ENCODE results near the gene TMEM134. TPM values are rescaled to one million over a fixed set of nuclear protein-coding genes. Genes with fewer than 3 reads are reported as not detected.

The TMEM134 gene
- total and polyA plus RNA-seq, 7 donors = 54.6 to 137 (median 96.1) TPM

- H3K9me3 ChIP-seq = no peaks in the 10 kb centered on the region
- H3K4me3 ChIP-seq = no peak overlapping the region
- 96 to 97% methylated on average over 12 of the region's 12 CpGs for WGBS, 2 donors
- H3K27me3 ChIP-seq = peaks cover 0 to under 1% (median 0%) of the 10 kb centered on the region in 3 donors
- no peak for TF ChIP-seq POLR2AphosphoS5 (IDR thresholded peaks at IDR 0.05)
- no peak for TF ChIP-seq POLR2A (IDR thresholded peaks at IDR 0.05)
- TF ChIP-seq EP300 (IDR thresholded peaks at IDR 0.05) = no peak
- TF ChIP-seq, protein P1, sequence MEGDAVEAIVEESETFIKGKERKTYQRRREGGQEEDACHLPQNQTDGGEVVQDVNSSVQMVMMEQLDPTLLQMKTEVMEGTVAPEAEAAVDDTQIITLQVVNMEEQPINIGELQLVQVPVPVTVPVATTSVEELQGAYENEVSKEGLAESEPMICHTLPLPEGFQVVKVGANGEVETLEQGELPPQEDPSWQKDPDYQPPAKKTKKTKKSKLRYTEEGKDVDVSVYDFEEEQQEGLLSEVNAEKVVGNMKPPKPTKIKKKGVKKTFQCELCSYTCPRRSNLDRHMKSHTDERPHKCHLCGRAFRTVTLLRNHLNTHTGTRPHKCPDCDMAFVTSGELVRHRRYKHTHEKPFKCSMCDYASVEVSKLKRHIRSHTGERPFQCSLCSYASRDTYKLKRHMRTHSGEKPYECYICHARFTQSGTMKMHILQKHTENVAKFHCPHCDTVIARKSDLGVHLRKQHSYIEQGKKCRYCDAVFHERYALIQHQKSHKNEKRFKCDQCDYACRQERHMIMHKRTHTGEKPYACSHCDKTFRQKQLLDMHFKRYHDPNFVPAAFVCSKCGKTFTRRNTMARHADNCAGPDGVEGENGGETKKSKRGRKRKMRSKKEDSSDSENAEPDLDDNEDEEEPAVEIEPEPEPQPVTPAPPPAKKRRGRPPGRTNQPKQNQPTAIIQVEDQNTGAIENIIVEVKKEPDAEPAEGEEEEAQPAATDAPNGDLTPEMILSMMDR (IDR thresholded peaks at IDR 0.05) = no peak
- intact Hi-C loops (cut with DNase I) = no loop called here
- H3K27ac ChIP-seq = no peak overlapping the region
- no peaks in the 10 kb centered on the region for H3K4me1 ChIP-seq
- H3K36me3 ChIP-seq = peaks cover 0 to 26% (median 0%) of the 10 kb centered on the region in 4 donors
- no peak for DNase-seq
Observed at GRCh38 chr11:67496113-67496512, 27.1 kb upstream of the TMEM134 start.

DNA sequence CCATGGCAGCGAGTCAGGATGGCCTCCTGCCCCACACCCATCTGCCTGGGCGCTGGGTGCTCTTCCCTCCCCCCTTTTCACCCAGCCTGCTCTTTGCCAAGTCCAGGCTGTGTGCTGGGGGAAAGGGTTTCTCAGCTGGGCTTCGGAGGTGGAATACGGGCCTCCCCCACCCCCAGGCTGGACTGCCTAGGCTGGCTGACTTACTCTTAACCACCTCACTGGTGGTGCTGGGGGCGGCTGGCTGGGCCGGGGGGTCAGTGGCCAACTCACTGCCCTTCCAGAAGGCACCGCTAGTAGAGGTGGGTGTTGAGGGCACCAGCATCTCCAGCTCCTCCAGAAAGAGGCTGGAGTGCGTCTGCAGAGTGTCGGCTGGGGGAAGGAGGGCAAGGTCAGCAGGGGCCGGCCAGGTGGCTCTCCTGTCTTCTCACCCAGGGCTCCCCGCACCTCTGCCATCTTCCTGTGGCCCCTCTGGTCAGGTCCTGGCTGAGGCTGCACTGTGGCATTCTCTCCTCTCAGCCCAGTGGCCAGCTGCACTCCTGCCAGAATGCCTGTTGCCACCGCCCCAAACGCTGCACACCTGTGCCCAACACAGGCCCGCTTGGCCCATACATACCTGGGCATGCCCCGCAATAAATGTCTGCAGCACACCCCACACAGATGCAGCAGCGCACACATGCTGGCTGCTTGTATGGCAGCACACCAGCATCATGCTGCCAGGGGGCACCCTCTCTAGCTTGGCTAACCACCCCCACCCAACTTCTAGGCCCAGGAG lies 26.4 kb upstream of the TMEM134 start:
- H3K27ac ChIP-seq = no peak overlapping the region
- 93 to 94% methylated on average over 16 of the region's 16 CpGs for WGBS, 2 donors
- no peak for DNase-seq
- no peak overlapping the region for H3K4me3 ChIP-seq
- H3K9me3 ChIP-seq = no peaks in the 10 kb centered on the region
- intact Hi-C loops (cut with DNase I) = no loop called here
- no peaks in the 10 kb centered on the region for H3K27me3 ChIP-seq
- H3K36me3 ChIP-seq = peaks cover 0 to 33% (median 3%) of the 10 kb centered on the region in 4 donors
- H3K4me1 ChIP-seq = no peaks in the 10 kb centered on the region
- no peak for TF ChIP-seq POLR2A (IDR thresholded peaks at IDR 0.05)
- TF ChIP-seq EP300 (IDR thresholded peaks at IDR 0.05) = no peak
- TF ChIP-seq POLR2AphosphoS5 (IDR thresholded peaks at IDR 0.05) = no peak
- TF ChIP-seq, protein P1 (IDR thresholded peaks at IDR 0.05) = no peak

- TF ChIP-seq POLR2AphosphoS5 (IDR thresholded peaks at IDR 0.05) (no peak), POLR2A (IDR thresholded peaks at IDR 0.05) (no peak), EP300 (IDR thresholded peaks at IDR 0.05) (no peak)
- TF ChIP-seq, protein P1 (IDR thresholded peaks at IDR 0.05) = no peak
- no peaks in the 10 kb centered on the region for H3K27me3 ChIP-seq
- 92 to 93% methylated on average over 59 of the region's 59 CpGs for WGBS, 2 donors
Observed at GRCh38 chr11:67494371-67495233, 25.6 kb upstream of the TMEM134 start.

GRCh38 chr11:67493548-67494370 lies 24.7 kb upstream of the TMEM134 start:
- 96% methylated on average over 65 of the region's 65 CpGs for WGBS, 2 donors
- Histone ChIP-seq H3K4me1 (no peaks in the 10 kb centered on the region), H3K27me3 (no peaks in the 10 kb centered on the region), H3K4me3 (no peak overlapping the region), H3K36me3 (peaks cover 5 to 49% (median 13%) of the 10 kb centered on the region in 4 donors), H3K27ac (no peak overlapping the region), H3K9me3 (no peaks in the 10 kb centered on the region)
- TF ChIP-seq EP300 (IDR thresholded peaks at IDR 0.05) (no peak), POLR2A (IDR thresholded peaks at IDR 0.05) (no peak), POLR2AphosphoS5 (IDR thresholded peaks at IDR 0.05) (no peak)
- TF ChIP-seq, protein P1 (IDR thresholded peaks at IDR 0.05) = no peak
- DNase-seq = no peak
- intact Hi-C loops (cut with DNase I) = no loop called here

More at GRCh38 chr11:67494371-67495233, 25.6 kb upstream of the TMEM134 start:
- Histone ChIP-seq H3K9me3 (no peaks in the 10 kb centered on the region), H3K4me1 (no peaks in the 10 kb centered on the region), H3K4me3 (no peak overlapping the region), H3K27ac (no peak overlapping the region), H3K36me3 (peaks cover 0 to 41% (median 11%) of the 10 kb centered on the region in 4 donors)
- intact Hi-C loops (cut with DNase I) = no loop called here
- DNase-seq = no peak

Measured in sigmoid colon (tissue), 7 donors.